Left ventricle myocardium inferior (tissue), 1 donor: Measurements from ENCODE around the gene SIGLEC14. TPM values are rescaled to one million over a fixed set of nuclear protein-coding genes. Genes with fewer than 3 reads are reported as not detected.
A peak's percentile ranks its signal among the peaks of the same experiment; 100 is the strongest.

Source experiments
- DNase-seq: peaks from one replicate; pipeline ENCODE4 v3.0.0-alpha.2; 2020
- H3K27ac ChIP-seq: fragments of 200-600 bp; replicated peaks from 2 replicates; pipeline ENCODE4 v1.8.0; 2021
- H3K27me3 ChIP-seq: fragments of 200-600 bp; 2 replicates; pipeline ENCODE4 v1.8.0; 2021; ENCODE audit warnings: low read depth
- H3K36me3 ChIP-seq: fragments of 200-600 bp; 2 replicates; pipeline ENCODE4 v1.8.0; 2021
- H3K4me1 ChIP-seq: fragments of 200-600 bp; 2 replicates; pipeline ENCODE4 v1.8.0; 2021
- H3K4me3 ChIP-seq: fragments of 200-600 bp; 2 replicates; pipeline ENCODE4 v1.8.0; 2021; ENCODE audit warnings: mild to moderate bottlenecking, moderate library complexity
- H3K9me3 ChIP-seq: fragments of 200-600 bp; replicated peaks from 2 replicates; pipeline ENCODE4 v1.8.0; 2021
- intact Hi-C: fragments of 100-400 bp; cut with micrococcal nuclease; formaldehyde crosslinking; loops from one replicate; pipeline ENCODE4 v1.11.0; 2022
- total RNA-seq: library from RNA; stranded (reverse); fragmentation: NEBNext Ultra II Directional; extraction: Animal tissue kit (Norgen Biotek cat#: 25700); gene quantifications from one replicate; pipeline ENCODE4 v1.2.1, GENCODE V29; 2021
- TF ChIP-seq, protein P1 (sequence below): fragments of 200-600 bp; IDR thresholded peaks from 2 replicates; pipeline ENCODE4 v1.8.0; 2021; ENCODE audit warnings: antibody characterized with exemption, mild to moderate bottlenecking, borderline replicate concordance
- donor health status: DM: no; HTN: yes; CAD: no; lungs with severe emphysema.

SIGLEC14 gene
- total RNA-seq, 1 donor from 2014 or later = 0.33 TPM

DNA sequence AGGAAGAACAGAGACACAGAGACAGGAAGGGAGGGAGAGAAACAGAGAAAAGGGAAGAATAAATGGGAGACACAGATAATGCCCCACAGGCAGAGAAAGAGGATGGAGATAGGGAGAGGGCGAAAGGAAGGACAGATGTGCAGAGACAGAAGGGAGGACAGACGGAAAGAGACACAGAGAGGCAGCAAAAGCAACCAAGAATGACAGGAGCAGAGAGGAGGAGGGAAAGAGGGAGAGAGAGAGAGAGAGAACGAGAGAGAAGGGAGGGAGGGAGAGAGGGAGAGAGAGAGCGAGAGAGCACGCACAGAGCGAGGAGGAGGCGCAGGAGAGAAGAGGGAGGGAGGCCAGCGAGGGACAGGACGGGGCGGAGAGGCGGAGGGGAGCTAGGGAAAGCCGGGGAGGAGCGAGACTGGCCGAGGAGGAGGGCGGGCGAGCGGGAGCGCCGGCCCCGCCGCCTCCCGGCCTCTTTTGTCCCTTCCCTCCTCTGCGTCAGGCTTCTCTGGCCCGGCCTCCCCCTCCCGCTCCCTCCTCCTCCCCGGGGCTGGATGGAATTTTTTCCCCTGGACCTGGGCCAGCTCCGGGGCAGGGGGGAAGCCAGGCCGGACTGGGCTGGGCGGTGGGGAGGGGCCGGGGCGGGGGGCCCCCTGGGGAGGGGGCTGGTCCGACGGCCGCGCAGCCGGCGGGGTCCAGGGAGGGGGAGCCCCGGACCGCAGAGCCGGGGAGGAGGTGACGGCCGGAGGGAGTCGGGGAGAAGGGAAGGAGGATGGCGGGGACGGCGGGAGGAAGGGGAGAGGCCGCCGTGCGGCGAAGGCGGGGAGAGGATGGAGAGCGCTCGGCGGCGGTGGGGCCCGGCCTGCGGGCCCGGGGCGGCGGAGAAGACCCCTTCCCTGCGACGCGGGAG, 42.3 kb upstream of the SIGLEC14 start:
- intact Hi-C loops = no loop called here
- Histone ChIP-seq H3K4me3 (peak overlapping the region; percentile 96), H3K27ac (peak overlapping the region; percentile 97), H3K4me1 (peaks cover 68% of the 10 kb centered on the region), H3K27me3 (no peaks in the 10 kb centered on the region), H3K9me3 (no peaks in the 10 kb centered on the region), H3K36me3 (peaks cover 8% of the 10 kb centered on the region)
- peak; percentile 92 for DNase-seq
- TF ChIP-seq, protein P1, sequence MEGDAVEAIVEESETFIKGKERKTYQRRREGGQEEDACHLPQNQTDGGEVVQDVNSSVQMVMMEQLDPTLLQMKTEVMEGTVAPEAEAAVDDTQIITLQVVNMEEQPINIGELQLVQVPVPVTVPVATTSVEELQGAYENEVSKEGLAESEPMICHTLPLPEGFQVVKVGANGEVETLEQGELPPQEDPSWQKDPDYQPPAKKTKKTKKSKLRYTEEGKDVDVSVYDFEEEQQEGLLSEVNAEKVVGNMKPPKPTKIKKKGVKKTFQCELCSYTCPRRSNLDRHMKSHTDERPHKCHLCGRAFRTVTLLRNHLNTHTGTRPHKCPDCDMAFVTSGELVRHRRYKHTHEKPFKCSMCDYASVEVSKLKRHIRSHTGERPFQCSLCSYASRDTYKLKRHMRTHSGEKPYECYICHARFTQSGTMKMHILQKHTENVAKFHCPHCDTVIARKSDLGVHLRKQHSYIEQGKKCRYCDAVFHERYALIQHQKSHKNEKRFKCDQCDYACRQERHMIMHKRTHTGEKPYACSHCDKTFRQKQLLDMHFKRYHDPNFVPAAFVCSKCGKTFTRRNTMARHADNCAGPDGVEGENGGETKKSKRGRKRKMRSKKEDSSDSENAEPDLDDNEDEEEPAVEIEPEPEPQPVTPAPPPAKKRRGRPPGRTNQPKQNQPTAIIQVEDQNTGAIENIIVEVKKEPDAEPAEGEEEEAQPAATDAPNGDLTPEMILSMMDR = peak; percentile 39

DNA sequence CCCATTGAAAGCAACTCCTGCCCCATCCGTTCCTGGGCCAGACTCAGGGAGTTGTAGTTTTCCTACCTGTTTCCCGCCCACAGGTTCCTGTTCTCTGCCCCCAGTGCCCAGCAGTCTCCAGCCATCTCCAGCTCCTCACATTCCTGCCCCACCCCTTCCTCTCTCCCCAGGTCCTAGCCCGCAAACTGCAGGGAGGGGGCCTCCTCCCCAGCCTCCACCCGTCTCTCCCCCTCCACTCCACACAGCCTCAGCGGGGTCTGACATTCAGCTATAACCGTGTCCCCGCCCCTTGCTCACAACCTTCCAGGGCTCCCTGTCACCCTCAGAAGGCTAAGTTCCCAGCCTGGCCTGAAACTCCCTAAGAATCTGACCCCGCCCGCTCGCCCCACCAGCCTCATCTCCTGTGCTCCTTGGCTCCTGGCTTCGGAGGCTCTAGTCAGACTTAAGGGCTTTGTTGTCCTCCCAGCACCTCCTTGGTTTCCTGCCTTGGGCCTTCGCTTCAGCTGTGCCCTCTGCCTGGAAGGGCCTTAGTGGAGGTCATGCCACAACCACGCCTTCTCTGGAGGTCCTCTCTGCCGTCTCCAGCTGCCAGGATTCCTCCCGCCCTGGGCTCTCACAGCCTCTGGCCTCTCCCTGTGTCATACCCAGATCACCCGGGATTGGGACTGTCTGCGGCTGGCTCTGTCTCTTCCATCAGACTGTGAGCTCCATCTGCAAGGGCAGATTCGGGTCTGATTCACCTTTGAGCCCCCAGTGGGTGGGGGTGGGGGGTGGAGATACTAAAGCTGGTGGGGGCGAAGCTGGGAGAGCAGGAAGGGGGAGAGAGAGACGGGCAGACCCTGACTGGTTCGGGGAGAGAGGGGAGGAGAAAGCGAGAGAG, 41.4 kb upstream of the SIGLEC14 start:
- H3K27me3 ChIP-seq = no peaks in the 10 kb centered on the region
- peak overlapping the region; percentile 96 for H3K4me3 ChIP-seq
- intact Hi-C loops = no loop called here
- H3K4me1 ChIP-seq = peaks cover 59% of the 10 kb centered on the region
- DNase-seq = peak; percentile 74
- TF ChIP-seq, protein P1 = no peak
- H3K27ac ChIP-seq = peak overlapping the region; percentile 97
- no peaks in the 10 kb centered on the region for H3K9me3 ChIP-seq
- peaks cover 1% of the 10 kb centered on the region for H3K36me3 ChIP-seq

DNA sequence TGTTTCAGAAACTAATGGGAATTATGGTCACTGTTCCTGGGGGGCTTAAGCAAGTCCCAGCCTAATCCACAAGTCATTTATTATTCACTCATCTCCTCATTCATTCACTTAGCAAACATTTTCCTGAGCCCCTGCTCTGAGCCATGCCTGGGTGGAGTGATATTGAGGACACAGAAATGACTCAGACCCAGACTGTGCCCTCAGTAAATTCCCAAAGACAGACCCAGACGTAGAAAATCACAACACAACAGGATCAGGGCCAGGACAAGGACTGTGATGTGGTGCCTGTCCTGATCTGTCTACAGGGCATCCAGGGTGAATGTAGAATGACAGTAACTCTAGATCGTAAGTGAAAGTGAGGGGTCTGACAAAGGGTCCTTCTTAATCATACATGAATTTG, 39.5 kb upstream of the SIGLEC14 start:
- TF ChIP-seq, protein P1 = no peak
- H3K4me1 ChIP-seq = peaks cover 40% of the 10 kb centered on the region
- no peak for DNase-seq
- H3K36me3 ChIP-seq = no peaks in the 10 kb centered on the region
- H3K27ac ChIP-seq = no peak overlapping the region
- no peaks in the 10 kb centered on the region for H3K27me3 ChIP-seq
- H3K9me3 ChIP-seq = no peaks in the 10 kb centered on the region
- no peak overlapping the region for H3K4me3 ChIP-seq
- intact Hi-C loops = no loop called here

DNA sequence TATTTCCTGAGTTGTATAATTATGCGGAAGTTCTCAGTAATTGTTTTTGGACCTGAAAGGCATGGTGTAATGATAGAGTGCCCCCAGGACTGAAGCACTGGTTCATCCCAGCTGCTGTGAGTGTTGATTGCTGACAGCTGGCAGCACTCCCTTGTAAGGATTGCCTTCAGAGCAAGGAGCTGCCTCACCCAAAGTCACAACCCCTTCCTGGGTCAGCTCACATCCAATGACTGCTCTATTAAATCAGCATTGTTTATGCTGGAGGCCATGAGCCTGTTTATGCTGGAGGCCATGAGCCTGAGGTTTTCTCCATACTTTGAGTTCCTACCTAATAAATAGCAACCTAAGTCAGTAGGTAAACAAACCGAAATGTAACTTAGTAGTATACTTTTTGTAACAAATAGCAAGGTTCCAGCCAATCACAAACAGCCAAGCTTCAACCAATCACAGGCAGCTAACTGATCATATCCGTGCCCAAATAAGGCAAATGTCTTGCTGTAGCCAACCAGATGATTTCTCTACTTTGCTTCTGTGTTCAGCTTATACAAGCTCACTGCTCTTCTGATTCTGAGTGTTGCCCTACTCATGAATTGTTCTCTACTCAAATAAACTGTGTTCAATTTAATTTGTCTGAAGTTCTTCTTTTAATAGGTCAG, 34.8 kb upstream of the SIGLEC14 start:
- intact Hi-C loops = no loop called here
- H3K9me3 ChIP-seq = no peaks in the 10 kb centered on the region
- no peaks in the 10 kb centered on the region for H3K36me3 ChIP-seq
- H3K27me3 ChIP-seq = peaks cover 11% of the 10 kb centered on the region
- H3K27ac ChIP-seq = no peak overlapping the region
- TF ChIP-seq, protein P1 = no peak
- no peaks in the 10 kb centered on the region for H3K4me1 ChIP-seq
- DNase-seq = no peak
- H3K4me3 ChIP-seq = no peak overlapping the region

DNA sequence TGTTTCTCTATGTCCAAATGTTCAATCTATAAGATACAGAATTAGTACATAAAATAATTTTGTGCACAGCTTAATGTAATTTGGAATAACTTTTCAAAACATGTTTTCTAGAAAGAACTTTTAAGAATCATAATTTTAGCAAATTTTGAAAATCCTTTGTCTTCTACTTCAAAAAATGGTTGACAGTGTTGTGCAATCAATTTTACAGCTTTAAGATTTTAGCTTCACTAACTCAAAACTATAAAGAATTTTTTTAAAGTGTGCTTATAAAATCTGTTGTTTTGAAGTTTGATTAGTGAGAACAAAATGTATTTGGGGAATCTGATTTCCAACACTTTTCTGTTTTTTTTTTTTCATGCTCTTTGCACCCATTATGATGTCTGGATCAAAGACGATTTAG, 33.8 kb upstream of the SIGLEC14 start:
- TF ChIP-seq, protein P1 = no peak
- no peaks in the 10 kb centered on the region for H3K4me1 ChIP-seq
- intact Hi-C loops = no loop called here
- peaks cover 11% of the 10 kb centered on the region for H3K27me3 ChIP-seq
- no peak for DNase-seq
- H3K36me3 ChIP-seq = no peaks in the 10 kb centered on the region
- H3K27ac ChIP-seq = no peak overlapping the region
- H3K4me3 ChIP-seq = no peak overlapping the region
- H3K9me3 ChIP-seq = no peaks in the 10 kb centered on the region
